Bronchial epithelial cell (primary cell): ENCODE results near the gene EYS. TPM values are rescaled to one million over a fixed set of nuclear protein-coding genes. Genes with fewer than 3 reads are reported as not detected.

Source experiments
- DNase-seq: peaks from one replicate; pipeline ENCODE4 v3.0.0-alpha.2; 2010; ENCODE audit warnings: low read depth
- FAIRE-seq: peaks from 2 replicates; lab custom pipeline; 2011; peaks lifted over from hg19 to GRCh38; lab: Jason Lieb, UNC
- H3K27me3 ChIP-seq: 2 replicates; pipeline ENCODE4 v1.5.1; 2011; ENCODE audit warnings: low read length; ENCODE audit not compliant: control insufficient read depth, insufficient read depth
- H3K36me3 ChIP-seq: 2 replicates; pipeline ENCODE4 v1.5.1; 2011; ENCODE audit warnings: low read length; ENCODE audit not compliant: control insufficient read depth, insufficient read depth
- H3K4me3 ChIP-seq: 2 replicates; pipeline ENCODE4 v1.5.1; 2011; ENCODE audit warnings: mild to moderate bottlenecking, low read depth, low read length, control low read depth
- total RNA-seq: library from RNA; depleted of rRNA; stranded (reverse); fragments of >200 nt; gene quantifications from 2 replicates; pipeline ENCODE4 v1.2.1, GENCODE V29; 2014
- TF ChIP-seq, protein P1 (sequence below): IDR thresholded peaks from 2 replicates; pipeline ENCODE4 v1.5.1; 2011; ENCODE audit warnings: mild to moderate bottlenecking, moderate library complexity, low read length, control low read depth, inconsistent platforms; ENCODE audit not compliant: insufficient read depth, severe bottlenecking

Gene EYS
- total RNA-seq, 1 donor from 2014 or later = 0.53 TPM

DNA sequence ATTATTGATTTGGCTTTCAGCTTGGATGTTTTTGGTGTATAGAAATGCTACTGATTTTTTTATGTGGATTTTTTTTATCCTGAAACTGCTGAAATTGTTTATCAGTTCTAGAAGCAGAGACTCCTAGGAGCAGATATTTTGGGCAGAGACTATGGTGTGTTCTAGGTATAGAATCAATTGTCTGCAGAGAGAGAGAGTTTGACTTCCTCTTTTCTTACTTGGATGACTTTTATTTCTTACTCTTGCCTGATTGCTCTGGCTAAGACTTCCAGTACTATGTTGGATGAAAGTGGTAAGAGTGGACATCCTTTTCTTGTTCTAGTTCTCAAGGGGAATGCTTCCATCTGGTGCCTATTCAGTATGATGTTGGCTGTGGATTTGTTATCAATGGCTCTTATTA lies 1700.8 kb downstream of the EYS start:
- TF ChIP-seq, protein P1, sequence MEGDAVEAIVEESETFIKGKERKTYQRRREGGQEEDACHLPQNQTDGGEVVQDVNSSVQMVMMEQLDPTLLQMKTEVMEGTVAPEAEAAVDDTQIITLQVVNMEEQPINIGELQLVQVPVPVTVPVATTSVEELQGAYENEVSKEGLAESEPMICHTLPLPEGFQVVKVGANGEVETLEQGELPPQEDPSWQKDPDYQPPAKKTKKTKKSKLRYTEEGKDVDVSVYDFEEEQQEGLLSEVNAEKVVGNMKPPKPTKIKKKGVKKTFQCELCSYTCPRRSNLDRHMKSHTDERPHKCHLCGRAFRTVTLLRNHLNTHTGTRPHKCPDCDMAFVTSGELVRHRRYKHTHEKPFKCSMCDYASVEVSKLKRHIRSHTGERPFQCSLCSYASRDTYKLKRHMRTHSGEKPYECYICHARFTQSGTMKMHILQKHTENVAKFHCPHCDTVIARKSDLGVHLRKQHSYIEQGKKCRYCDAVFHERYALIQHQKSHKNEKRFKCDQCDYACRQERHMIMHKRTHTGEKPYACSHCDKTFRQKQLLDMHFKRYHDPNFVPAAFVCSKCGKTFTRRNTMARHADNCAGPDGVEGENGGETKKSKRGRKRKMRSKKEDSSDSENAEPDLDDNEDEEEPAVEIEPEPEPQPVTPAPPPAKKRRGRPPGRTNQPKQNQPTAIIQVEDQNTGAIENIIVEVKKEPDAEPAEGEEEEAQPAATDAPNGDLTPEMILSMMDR = no peak
- Histone ChIP-seq H3K4me3 (no peak overlapping the region), H3K36me3 (no peaks in the 10 kb centered on the region), H3K27me3 (no peaks in the 10 kb centered on the region)
- DNase-seq (no peak), FAIRE-seq (no peak)

DNA sequence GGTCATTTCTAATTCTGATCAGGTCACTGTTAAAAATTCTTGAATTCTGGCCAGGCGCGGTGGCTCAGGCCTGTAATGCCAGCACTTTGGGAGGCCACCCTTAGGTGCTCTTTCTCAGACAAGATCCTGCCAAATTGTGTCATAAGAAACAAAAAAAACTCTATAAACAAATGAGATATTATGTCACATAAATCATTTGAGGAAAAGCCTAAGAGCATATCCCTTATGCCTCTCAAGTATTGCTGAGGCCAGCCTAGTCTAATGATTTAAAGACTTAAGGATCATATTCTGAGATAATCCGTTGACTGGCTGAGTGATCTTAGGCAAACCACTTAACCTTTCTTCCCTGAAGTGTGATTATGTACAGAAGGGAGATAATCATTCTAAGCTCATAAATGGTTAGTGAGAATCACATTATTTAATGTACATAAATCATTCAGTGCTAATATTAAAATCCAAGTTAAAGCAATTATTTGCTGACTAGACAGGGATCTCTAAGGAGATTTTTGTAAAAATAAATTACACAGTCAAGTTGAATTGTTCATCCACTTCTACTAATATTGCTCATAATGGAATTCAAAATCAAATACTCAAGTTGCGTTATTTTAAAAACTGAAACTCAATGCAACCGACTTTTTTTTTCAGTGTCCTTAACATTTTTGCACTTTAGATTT lies 1706.1 kb downstream of the EYS start:
- TF ChIP-seq, protein P1 = no peak
- Histone ChIP-seq H3K27me3 (no peaks in the 10 kb centered on the region), H3K4me3 (no peak overlapping the region), H3K36me3 (no peaks in the 10 kb centered on the region)
- FAIRE-seq = no peak
- DNase-seq = no peak

DNA sequence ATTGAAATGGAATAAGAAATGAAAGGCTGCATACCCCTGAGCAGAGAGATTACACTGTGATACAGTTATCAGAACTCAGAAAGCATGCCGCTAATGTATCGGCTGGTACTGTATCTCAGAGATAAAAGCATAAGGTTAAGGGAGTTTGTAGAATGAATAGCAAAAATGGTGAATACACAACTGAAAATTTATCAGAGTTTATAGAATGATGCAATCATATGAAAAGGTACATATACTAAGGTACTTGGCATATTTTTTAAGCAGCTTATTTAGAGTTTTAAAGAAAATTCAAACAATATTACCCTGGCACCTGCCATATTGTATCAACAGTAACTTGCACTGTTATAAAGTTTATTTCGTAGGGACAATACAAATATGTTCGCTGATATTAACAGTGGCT lies 1707.4 kb downstream of the EYS start:
- no peak overlapping the region for H3K4me3 ChIP-seq
- H3K36me3 ChIP-seq = no peaks in the 10 kb centered on the region
- DNase-seq (no peak), FAIRE-seq (no peak)
- TF ChIP-seq, protein P1 = no peak
- H3K27me3 ChIP-seq = no peaks in the 10 kb centered on the region

DNA sequence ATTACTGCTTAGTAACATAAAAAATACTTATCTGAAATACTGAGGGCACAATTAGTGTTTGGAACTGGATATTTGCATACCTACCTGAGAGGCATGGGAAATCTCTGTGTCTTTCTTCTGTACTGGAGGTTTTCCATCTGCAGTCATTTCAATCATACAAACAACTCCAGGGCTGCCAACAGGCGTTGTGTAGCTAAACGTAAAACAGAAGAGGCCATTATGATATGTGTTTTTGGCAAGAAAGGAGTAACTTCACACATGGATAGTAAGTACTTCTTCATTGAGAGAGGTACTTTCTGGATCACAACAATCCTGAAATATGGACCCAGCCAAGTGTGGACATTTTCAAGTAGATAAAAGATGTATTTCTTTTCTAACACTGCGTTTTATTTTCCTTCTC lies 1708.0 kb downstream of the EYS start:
- TF ChIP-seq, protein P1 = no peak
- H3K4me3 ChIP-seq = no peak overlapping the region
- no peaks in the 10 kb centered on the region for H3K36me3 ChIP-seq
- H3K27me3 ChIP-seq = no peaks in the 10 kb centered on the region
- FAIRE-seq (no peak), DNase-seq (no peak)

DNA sequence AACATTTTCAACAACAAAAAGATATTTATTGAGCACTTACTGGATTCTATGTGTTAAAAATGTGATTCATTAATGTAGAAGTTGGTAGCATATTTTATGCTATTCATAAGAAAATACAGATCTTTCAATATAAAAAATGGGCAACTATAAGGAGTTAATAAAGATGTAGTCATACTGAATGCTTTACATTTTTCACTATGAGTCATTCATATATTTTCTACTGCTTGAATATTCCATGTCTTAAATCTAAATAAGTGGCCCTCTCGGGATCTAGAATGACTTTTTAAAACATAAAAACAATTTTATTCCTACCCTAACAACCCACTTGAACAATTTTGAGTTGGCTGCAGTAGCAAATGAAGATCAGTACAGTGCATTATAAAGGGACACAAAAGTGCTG lies 1709.3 kb downstream of the EYS start:
- Histone ChIP-seq H3K4me3 (no peak overlapping the region), H3K27me3 (no peaks in the 10 kb centered on the region), H3K36me3 (no peaks in the 10 kb centered on the region)
- DNase-seq (peak; percentile 12), FAIRE-seq (no peak)
- TF ChIP-seq, protein P1 = no peak

DNA sequence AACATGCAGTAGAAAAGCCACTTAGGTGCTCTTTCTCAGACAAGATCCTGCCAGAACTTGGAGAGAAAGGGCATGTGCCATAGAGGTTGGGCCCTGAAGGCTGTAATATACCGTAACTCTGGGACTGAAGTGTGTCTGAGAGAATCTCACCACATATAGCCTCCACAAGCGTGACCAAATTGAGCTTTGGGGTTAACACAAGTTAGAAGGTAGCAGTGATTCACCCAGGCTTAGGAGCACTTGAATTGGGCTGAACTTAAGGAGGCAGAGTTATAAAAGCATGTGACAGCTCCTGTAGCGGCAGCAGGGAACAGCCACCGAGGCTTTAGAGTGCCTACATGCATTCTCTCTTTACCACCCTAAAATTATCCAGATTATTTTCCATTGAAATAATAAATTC lies 1709.8 kb downstream of the EYS start:
- FAIRE-seq (no peak), DNase-seq (no peak)
- TF ChIP-seq, protein P1 = no peak
- H3K27me3 ChIP-seq = no peaks in the 10 kb centered on the region
- no peaks in the 10 kb centered on the region for H3K36me3 ChIP-seq
- no peak overlapping the region for H3K4me3 ChIP-seq
